GM19468 (cell line): Measurements from ENCODE around the gene CD44.

ENCODE experiments used
- ATAC-seq: cut with Tn5 transposase; IDR thresholded peaks from one replicate; pipeline ENCODE4 v1.9.1; 2021; ENCODE audit warnings: mild to moderate bottlenecking, moderate library complexity, moderate number of reproducible peaks; ENCODE audit not compliant: unreplicated experiment; ENCODE audit errors: extremely low read depth

Gene CD44

DNA sequence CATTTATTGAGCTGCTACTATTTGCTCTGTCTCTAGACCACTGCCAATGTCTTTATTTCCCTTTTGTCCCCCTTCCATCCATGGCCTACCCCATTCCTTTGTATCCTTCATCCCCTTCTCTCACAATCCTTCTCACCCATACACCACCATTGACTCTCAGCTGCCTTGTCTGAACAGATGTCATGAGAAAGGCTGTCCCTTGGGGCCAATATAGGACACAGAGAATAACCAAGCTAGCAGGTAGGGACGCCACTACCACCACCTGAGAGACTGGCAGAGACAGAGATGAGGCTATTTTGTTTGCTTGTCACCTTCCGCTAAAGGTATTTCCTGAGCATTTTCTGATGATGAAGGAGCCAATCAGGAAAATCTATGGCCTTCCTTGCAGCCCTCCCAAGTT lies 138.9 kb downstream of the CD44 start:
- no peak for ATAC-seq

DNA sequence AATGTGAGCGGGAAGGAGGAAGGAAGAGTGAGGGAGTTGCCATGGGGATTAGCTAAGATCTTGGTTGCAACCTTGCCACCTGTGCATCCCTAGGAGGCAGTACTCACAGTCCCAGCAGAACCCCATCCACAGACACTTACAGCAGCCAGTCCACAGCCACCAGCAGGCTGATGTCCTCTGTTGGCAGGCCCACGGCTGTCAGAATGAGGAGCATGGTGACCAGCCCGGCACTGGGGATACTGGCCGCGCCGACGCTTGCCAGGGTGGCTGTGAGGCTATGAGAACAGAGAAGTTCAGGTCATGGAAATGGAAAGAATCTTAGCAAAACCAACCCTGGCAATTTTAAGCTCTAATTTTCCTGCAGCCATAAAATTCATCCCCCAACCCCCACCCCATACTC lies 141.8 kb downstream of the CD44 start:
- no peak for ATAC-seq

- ATAC-seq: no peak
Measured at GRCh38 chr11:35281169-35281688, 142.3 kb downstream of the CD44 start.
